GM12878 (cell line): Measurements from ENCODE around the gene FRYL. TPM values are rescaled to one million over a fixed set of nuclear protein-coding genes. Genes with fewer than 3 reads are reported as not detected.

Source experiments
- ATAC-seq: fragments of 200-7000 bp; cut with Tn5 transposase; 3 replicates; pipeline ENCODE4 v1.9.1; 2020; ENCODE audit warnings: mild to moderate bottlenecking, moderate library complexity
- BruUV-seq: library from RNA; stranded (reverse); fragments of 400-500 nt; replicated peaks from 2 replicates; lab custom pipeline; 2021; lab: Mats Ljungman, UMichigan
- CTCF ChIA-PET: fragments of 300-600 bp; sonication (Branson Sonifier 250); formaldehyde crosslinking; extraction: SDS; loops from one replicate; lab custom pipeline; 2021; ENCODE audit warnings: inconsistent platforms; lab: Yijun Ruan, JAX
- POLR2A ChIA-PET: fragments of 350-600 bp; formaldehyde crosslinking; extraction: SDS; loops from one replicate; lab custom pipeline; 2021; ENCODE audit warnings: inconsistent platforms; lab: Charles Lee
- RAD21 ChIA-PET: fragments of 300-600 bp; sonication (Branson Sonifier 250); formaldehyde crosslinking; loops from one replicate; lab custom pipeline; 2023; ENCODE audit warnings: antibody characterized with exemption; ENCODE audit not compliant: unreplicated experiment; lab: Charles Lee
- SMC1A ChIA-PET: fragments of 300-600 bp; sonication (Branson Sonifier 250); formaldehyde crosslinking; loops from one replicate; lab custom pipeline; 2023; ENCODE audit not compliant: unreplicated experiment, uncharacterized antibody; lab: Charles Lee
- DNase-seq: peaks from one replicate; pipeline ENCODE4 v3.0.0-alpha.2; 2011; ENCODE audit warnings: low read depth, low spot score
- FAIRE-seq: peaks from 3 replicates; lab custom pipeline; 2011; peaks lifted over from hg19 to GRCh38; lab: Jason Lieb, UNC
- H2AFZ ChIP-seq: 2 replicates; pipeline ENCODE4 v1.6.0; 2011; ENCODE audit warnings: low read depth, low read length, control low read depth; ENCODE audit not compliant: control insufficient read depth
- H3K27ac ChIP-seq: 2 replicates; pipeline ENCODE4 v1.5.1; 2011; ENCODE audit warnings: control low read depth; ENCODE audit not compliant: control insufficient read depth, insufficient read depth
- H3K27me3 ChIP-seq, 2 experiments: replicated peaks in 1 of 2; 2 replicates each; pipeline versions ENCODE4 v1.6.0 to v1.6.1; 2011; ENCODE audit warnings: low read length in 1 of 2; ENCODE audit not compliant: control insufficient read depth in 2 of 2, insufficient read depth in 2 of 2
- H3K36me3 ChIP-seq, 2 experiments: 2 replicates each; pipeline ENCODE4 v1.5.1; 2011; ENCODE audit warnings: low read length in 1 of 2; ENCODE audit not compliant: control insufficient read depth in 2 of 2, insufficient read depth in 2 of 2
- H3K4me1 ChIP-seq: 2 replicates; pipeline ENCODE4 v1.6.1; 2011; ENCODE audit warnings: mild to moderate bottlenecking, low read length, moderate library complexity, mixed read lengths; ENCODE audit not compliant: control insufficient read depth, insufficient read depth
- H3K4me2 ChIP-seq: 2 replicates; pipeline ENCODE4 v1.6.0; 2011; ENCODE audit warnings: control low read depth; ENCODE audit not compliant: control insufficient read depth, insufficient read depth
- H3K4me3 ChIP-seq: fragments of 200-600 bp; sonication (generic); 2 replicates; pipeline ENCODE4 v1.5.1; 2016
- H3K79me2 ChIP-seq: 2 replicates; pipeline ENCODE4 v1.6.0; 2011; ENCODE audit warnings: low read length; ENCODE audit not compliant: control insufficient read depth, insufficient read depth
- H3K9ac ChIP-seq: 2 replicates; pipeline ENCODE4 v1.8.0; 2011; ENCODE audit warnings: low read length, control low read depth, mixed read lengths; ENCODE audit not compliant: control insufficient read depth, insufficient read depth
- H3K9me3 ChIP-seq: replicated peaks from 3 replicates; pipeline ENCODE4 v1.5.1; 2011; ENCODE audit warnings: mild to moderate bottlenecking, low read length; ENCODE audit not compliant: control insufficient read depth, insufficient read depth
- H4K20me1 ChIP-seq: 2 replicates; pipeline ENCODE4 v1.6.0; 2011; ENCODE audit not compliant: control insufficient read depth, insufficient read depth
- IKZF2 ChIP-seq, 2 experiments: fragments of 450-650 bp; IDR thresholded peaks; 2 replicates each; pipeline ENCODE4 v1.6.1; 2017; ENCODE audit warnings: mild to moderate bottlenecking in 2 of 2, moderate library complexity in 2 of 2
- KAT2A ChIP-seq: conservative IDR thresholded peaks from 2 replicates; pipeline ENCODE4 v1.6.1; 2011; ENCODE audit warnings: low read depth, low read length; ENCODE audit not compliant: control insufficient read depth
- MEF2A ChIP-seq: IDR thresholded peaks from 2 replicates; pipeline ENCODE4 v1.6.1; 2011; ENCODE audit warnings: low read depth, mild to moderate bottlenecking, low read length, moderate library complexity; ENCODE audit not compliant: insufficient read depth
- MXI1 ChIP-seq: fragments of 150-350 bp; IDR thresholded peaks from 2 replicates; pipeline ENCODE4 v1.6.1; 2011; ENCODE audit warnings: low read depth, mild to moderate bottlenecking, inconsistent platforms, low read length, improper control_type of control experiment
- SIX5 ChIP-seq: IDR thresholded peaks from 2 replicates; pipeline ENCODE4 v1.6.1; 2011; ENCODE audit warnings: mild to moderate bottlenecking, low read depth, low read length, moderate library complexity; ENCODE audit not compliant: severe bottlenecking
- WGBS: methylation state at CpG from one replicate; pipeline ENCODE4 v1.1.6; 2016; ENCODE audit warnings: low lambda C conversion rate; ENCODE audit not compliant: insufficient replicate concordance, insufficient coverage; ENCODE audit errors: missing lambda C conversion rate; 5-methylcytosine and 5-hydroxymethylcytosine counted together
- in situ Hi-C: fragments of 300-500 bp; cut with MboI; formaldehyde crosslinking; loops from 9 replicates; pipeline ENCODE4 v1.14.3; 2018; ENCODE audit warnings: mixed read lengths
- intact Hi-C: fragments of 100-400 bp; cut with micrococcal nuclease; formaldehyde crosslinking; loops from one replicate; pipeline ENCODE4 v1.14.2; 2022; ENCODE audit not compliant: unreplicated experiment
- polyA plus RNA-seq, 11 experiments: library from polyadenylated mRNA; depleted of rRNA in 4 of 11; unstranded in 6 of 11; stranded (reverse) in 5 of 11; fragments of >200 nt; fragmentation: Nextera tagmentation in 4 of 11; fragmentation: Illumina TruSeq in 1 of 11; extraction: Ambion mirVana in 4 of 11; extraction: Trizol in 1 of 11; gene quantifications; 1 replicate in 1 of 11; 2 replicates in 10 of 11; pipeline versions ENCODE4 v1.2.1 to v1.2.3, GENCODE V29; 2011 to 2016; ENCODE audit warnings: inconsistent platforms in 2 of 11, missing spikeins in 2 of 11, low read depth in 1 of 11
- total RNA-seq, 4 experiments: library from RNA; depleted of rRNA in 3 of 4; stranded (reverse); fragments of >200 nt in 3 of 4; fragmentation: Illumina TruSeq in 1 of 4; extraction: Trizol in 1 of 4; gene quantifications; 2 replicates each; pipeline versions ENCODE4 v1.2.1 to v1.2.3, GENCODE V29; 2013 to 2021
- TF ChIP-seq, protein P1 (sequence below): fragments of 450-650 bp; IDR thresholded peaks from 2 replicates; pipeline ENCODE4 v1.6.1; 2017; ENCODE audit warnings: mild to moderate bottlenecking, moderate library complexity

FRYL gene
- total and polyA plus RNA-seq, 10 of the 15 experiments (the other 5 are each of a cell fraction or from before 2014, with no cell fraction given) = 10.3 to 50.6 (median 28.7) TPM

- no peaks in the 10 kb centered on the region for H3K79me2 ChIP-seq
- ChIA-PET POLR2A (no interaction called here), CTCF (interaction anchor here (0.7 kb wide), 1 partner anchor 19 kb away, joined by 3 read pairs; no protein-coding TSS in a partner anchor), SMC1A (interaction anchor here (1.5 kb wide), 1 partner anchor 13 kb away, joined by 3 read pairs; no protein-coding TSS in a partner anchor), RAD21 (no interaction called here)
- H3K4me2 ChIP-seq = no peak overlapping the region
- FAIRE-seq (no peak), DNase-seq (no peak)
- no peak overlapping the region for H3K27ac ChIP-seq
- H3K4me1 ChIP-seq = no peaks in the 10 kb centered on the region
- in situ Hi-C loops = no loop called here
- H3K9ac ChIP-seq = no peak overlapping the region
- no peak for TF ChIP-seq MXI1
- TF ChIP-seq IKZF2 (IDR thresholded peaks at IDR 0.05) = no peak
- TF ChIP-seq KAT2A = no peak
- TF ChIP-seq, protein P1, sequence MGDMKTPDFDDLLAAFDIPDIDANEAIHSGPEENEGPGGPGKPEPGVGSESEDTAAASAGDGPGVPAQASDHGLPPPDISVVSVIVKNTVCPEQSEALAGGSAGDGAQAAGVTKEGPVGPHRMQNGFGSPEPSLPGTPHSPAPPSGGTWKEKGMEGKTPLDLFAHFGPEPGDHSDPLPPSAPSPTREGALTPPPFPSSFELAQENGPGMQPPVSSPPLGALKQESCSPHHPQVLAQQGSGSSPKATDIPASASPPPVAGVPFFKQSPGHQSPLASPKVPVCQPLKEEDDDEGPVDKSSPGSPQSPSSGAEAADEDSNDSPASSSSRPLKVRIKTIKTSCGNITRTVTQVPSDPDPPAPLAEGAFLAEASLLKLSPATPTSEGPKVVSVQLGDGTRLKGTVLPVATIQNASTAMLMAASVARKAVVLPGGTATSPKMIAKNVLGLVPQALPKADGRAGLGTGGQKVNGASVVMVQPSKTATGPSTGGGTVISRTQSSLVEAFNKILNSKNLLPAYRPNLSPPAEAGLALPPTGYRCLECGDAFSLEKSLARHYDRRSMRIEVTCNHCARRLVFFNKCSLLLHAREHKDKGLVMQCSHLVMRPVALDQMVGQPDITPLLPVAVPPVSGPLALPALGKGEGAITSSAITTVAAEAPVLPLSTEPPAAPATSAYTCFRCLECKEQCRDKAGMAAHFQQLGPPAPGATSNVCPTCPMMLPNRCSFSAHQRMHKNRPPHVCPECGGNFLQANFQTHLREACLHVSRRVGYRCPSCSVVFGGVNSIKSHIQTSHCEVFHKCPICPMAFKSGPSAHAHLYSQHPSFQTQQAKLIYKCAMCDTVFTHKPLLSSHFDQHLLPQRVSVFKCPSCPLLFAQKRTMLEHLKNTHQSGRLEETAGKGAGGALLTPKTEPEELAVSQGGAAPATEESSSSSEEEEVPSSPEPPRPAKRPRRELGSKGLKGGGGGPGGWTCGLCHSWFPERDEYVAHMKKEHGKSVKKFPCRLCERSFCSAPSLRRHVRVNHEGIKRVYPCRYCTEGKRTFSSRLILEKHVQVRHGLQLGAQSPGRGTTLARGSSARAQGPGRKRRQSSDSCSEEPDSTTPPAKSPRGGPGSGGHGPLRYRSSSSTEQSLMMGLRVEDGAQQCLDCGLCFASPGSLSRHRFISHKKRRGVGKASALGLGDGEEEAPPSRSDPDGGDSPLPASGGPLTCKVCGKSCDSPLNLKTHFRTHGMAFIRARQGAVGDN = no peak
- TF ChIP-seq MEF2A = no peak
- no peak for TF ChIP-seq SIX5
- TF ChIP-seq, all 136 proteins: peak for 0
- ATAC-seq = no peak
- BruUV-seq = no TSS peak
- WGBS = 100% methylated on average over 3 of the region's 3 CpGs
- Histone ChIP-seq H4K20me1 (no peaks in the 10 kb centered on the region), H3K4me3 (no peak overlapping the region), H3K36me3 (peaks cover 5 to 26% of the 10 kb centered on the region in 2 experiments), H3K9me3 (no peaks in the 10 kb centered on the region; the same call in 2 of the 3 replicates), H2AFZ (no peak overlapping the region), H3K27me3 (no peaks in the 10 kb centered on the region)
- intact Hi-C loops = no loop called here
Observed at GRCh38 chr4:48558819-48559218, 221.3 kb downstream of the FRYL start.
